GM13977 (cell line): ENCODE measurements around the gene TSHR.
"Not testable (repeated sequence)": the region's sequence is repeated elsewhere in the genome, so short reads cannot be mapped to it uniquely, and the experiment has no call there.

ENCODE experiments used
- DNase-seq: peaks from one replicate; pipeline ENCODE4 v3.0.0; 2012; ENCODE audit warnings: low spot score
- CTCF ChIP-seq: IDR thresholded peaks from 2 replicates; pipeline ENCODE4 v1.5.1; 2012; ENCODE audit warnings: mild to moderate bottlenecking, control low read depth; ENCODE audit not compliant: insufficient read depth; ENCODE audit errors: extremely low read depth, missing control alignments
- in situ Hi-C: fragments of 300-500 bp; cut with MboI; formaldehyde crosslinking; loops from one replicate; pipeline ENCODE4 v1.12.0; 2022; ENCODE audit warnings: low sequenced_read_pairs, low pct_unique_long_range_greater_than_20kb, mixed read lengths, inconsistent platforms; ENCODE audit not compliant: unreplicated experiment

TSHR gene

GRCh38 chr14:80955416-80955941 lies at the start of gene TSHR:
TSS of gene TSHR (plus strand) at chr14:80955621. CDS start at chr14:80955681, 60 bp downstream.
- no peak for DNase-seq
- no peak for TF ChIP-seq CTCF
- in situ Hi-C loops = loop anchor here (25.0 kb wide), 1 partner anchor 507 kb away; no protein-coding TSS in a partner anchor

- DNase-seq = no peak
- no peak for TF ChIP-seq CTCF
- in situ Hi-C loops = no loop called here
Measured at GRCh38 chr14:80906336-80906735, 49.1 kb upstream of the TSHR start.

GRCh38 chr14:80906946-80907345 lies 48.5 kb upstream of the TSHR start:
- TF ChIP-seq CTCF = no peak
- in situ Hi-C loops = no loop called here
- no peak for DNase-seq

GRCh38 chr14:80912013-80912412 lies 43.4 kb upstream of the TSHR start:
- DNase-seq, in situ Hi-C loops: not testable (repeated sequence)

DNA sequence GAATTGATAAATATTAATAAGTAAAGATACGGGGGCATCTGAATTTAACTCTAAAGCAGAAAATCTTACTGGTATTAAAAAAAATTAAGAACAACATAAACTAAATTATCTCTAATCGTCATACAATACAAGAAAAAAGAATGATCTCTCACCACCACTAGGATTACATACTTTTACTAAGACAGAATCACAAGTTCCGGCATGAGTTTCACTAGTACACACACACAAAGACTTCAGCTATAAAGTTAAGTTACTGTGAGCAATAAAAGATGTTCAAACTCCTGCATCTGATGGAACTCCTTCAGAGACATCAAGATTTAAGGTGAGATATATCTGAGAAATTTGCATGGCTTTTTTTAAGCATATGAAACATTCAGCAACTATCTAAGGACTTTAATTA lies 35.8 kb upstream of the TSHR start:
- in situ Hi-C loops = no loop called here
- DNase-seq = no peak

DNA sequence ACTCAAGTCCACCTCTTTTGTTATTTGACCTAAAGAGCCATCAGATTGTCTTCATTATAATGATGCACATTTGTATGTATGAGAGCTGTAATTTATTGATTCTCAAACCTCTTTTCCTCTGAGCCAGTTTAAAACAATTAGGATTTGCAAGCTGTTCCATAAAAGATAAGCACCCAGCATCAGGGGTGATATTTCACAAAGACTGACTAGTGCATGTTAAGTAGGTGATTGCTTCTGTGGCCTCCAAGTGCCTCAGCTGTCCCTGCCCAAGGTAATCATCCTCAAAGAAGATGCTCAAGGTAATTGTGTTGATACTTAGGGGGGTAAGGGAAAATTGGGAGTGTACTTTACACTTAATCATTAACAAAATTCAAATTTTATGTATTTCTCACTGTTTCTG lies 32.1 kb upstream of the TSHR start:
- in situ Hi-C loops = no loop called here
- DNase-seq = no peak

More for the DNA sequence above, 35.8 kb upstream of the TSHR start:
- no peak for TF ChIP-seq CTCF

More for the DNA sequence above, 32.1 kb upstream of the TSHR start:
- TF ChIP-seq CTCF = no peak
